Large intestine (tissue), 12 donors: ENCODE measurements around the gene PRB2. TPM values are rescaled to one million over a fixed set of nuclear protein-coding genes. Genes with fewer than 3 reads are reported as not detected.
"Not testable (repeated sequence)": the region's sequence is repeated elsewhere in the genome, so short reads cannot be mapped to it uniquely, and the experiment has no call there.

Experiments
- DNase-seq, 2 donors: peaks; one replicate each; pipeline versions ENCODE4 v3.0.0 to v3.0.0-alpha.2; 2013
- H3K27ac ChIP-seq: one replicate; pipeline ENCODE4 v1.5.1; 2013; ENCODE audit warnings: low read length
- H3K27me3 ChIP-seq: 2 replicates; pipeline ENCODE4 v1.6.1; 2013; ENCODE audit warnings: low read length; ENCODE audit not compliant: control insufficient read depth, insufficient read depth
- H3K36me3 ChIP-seq: 2 replicates; pipeline ENCODE4 v1.6.1; 2013; ENCODE audit warnings: low read length; ENCODE audit not compliant: control insufficient read depth, insufficient read depth
- H3K4me1 ChIP-seq: one replicate; pipeline ENCODE4 v1.6.1; 2013; ENCODE audit warnings: low read length; ENCODE audit not compliant: control insufficient read depth, insufficient read depth
- H3K4me3 ChIP-seq: one replicate; pipeline ENCODE4 v1.5.1; 2013; ENCODE audit warnings: low read length
- H3K9me3 ChIP-seq: one replicate; pipeline ENCODE4 v1.6.1; 2013; ENCODE audit warnings: mild to moderate bottlenecking, low read depth, low read length, moderate library complexity; ENCODE audit not compliant: control insufficient read depth
- WGBS: methylation state at CpG from one replicate; pipeline ENCODE4 v1.1.5; 2013; ENCODE audit warnings: low lambda C conversion rate; ENCODE audit not compliant: insufficient coverage; 5-methylcytosine and 5-hydroxymethylcytosine counted together
- long read RNA-seq, 11 donors: transcript quantifications; one replicate each; lab custom pipeline, GENCODE V29; 2026
- polyA plus RNA-seq: library from polyadenylated mRNA; unstranded; fragments of 120-200 nt; gene quantifications from one replicate; pipeline ENCODE4 v1.2.1, GENCODE V29; 2013

The PRB2 gene
- polyA plus RNA-seq: 0.28 TPM
- long read RNA-seq, donor 1: 0 reads
- long read RNA-seq, donor 2: 0 reads
- long read RNA-seq, donor 3: 0 reads
- long read RNA-seq, donor 4: 0 reads
- long read RNA-seq, donor 5: 0 reads
- long read RNA-seq, donor 6: 0 reads
- long read RNA-seq, donor 7: 0 reads
- long read RNA-seq, donor 8: 0 reads
- long read RNA-seq, donor 9: 0 reads
- long read RNA-seq, donor 10: 0 reads
- long read RNA-seq, donor 11: 0 reads

DNA sequence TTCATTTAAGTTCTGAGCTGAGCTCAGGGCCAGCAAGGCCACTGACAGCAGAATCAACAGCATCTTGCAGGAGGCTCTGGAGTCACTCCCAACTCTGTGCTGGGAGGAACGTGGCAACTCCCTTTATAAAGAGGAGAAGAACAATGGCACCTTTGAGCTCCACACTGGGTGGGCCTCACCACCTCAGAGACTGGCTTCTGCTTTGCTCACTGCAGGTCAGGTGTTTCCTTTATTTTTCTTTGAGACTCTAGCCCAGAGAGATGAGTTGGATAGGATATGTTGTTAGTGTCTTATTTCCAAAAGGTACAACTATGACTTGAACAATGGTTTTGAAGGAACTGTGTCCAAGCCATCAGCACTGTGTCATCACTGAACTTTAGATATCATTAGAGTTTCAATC, at the start of gene PRB2:
PRB2 (minus strand) TSS at position 101 of the 400 bp plus-strand sequence; CDS start at position 63, 38 bp downstream.
- DNase-seq, H3K9me3 ChIP-seq, H3K4me1 ChIP-seq, H3K4me3 ChIP-seq, H3K27me3 ChIP-seq, H3K27ac ChIP-seq, H3K36me3 ChIP-seq: not testable (repeated sequence)
- WGBS: no CpG with 5 or more reads among the region's 1 CpG

- Histone ChIP-seq H3K4me3 (no peak overlapping the region), H3K36me3 (no peaks in the 10 kb centered on the region), H3K27ac (no peak overlapping the region), H3K4me1 (no peaks in the 10 kb centered on the region), H3K9me3 (no peaks in the 10 kb centered on the region), H3K27me3 (no peaks in the 10 kb centered on the region)
- WGBS: no CpG with 5 or more reads among the region's 2 CpGs
- no peak for DNase-seq
Measured at GRCh38 chr12:11437966-11438365, 42.6 kb upstream of the PRB2 start.

GRCh38 chr12:11433664-11434063, 38.3 kb upstream of the PRB2 start:
- Histone ChIP-seq H3K27me3 (no peaks in the 10 kb centered on the region), H3K4me3 (no peak overlapping the region), H3K4me1 (no peaks in the 10 kb centered on the region), H3K27ac (no peak overlapping the region), H3K9me3 (no peaks in the 10 kb centered on the region), H3K36me3 (no peaks in the 10 kb centered on the region)
- DNase-seq: no peak
- no CpG with 5 or more reads among the region's 4 CpGs for WGBS

- H3K36me3 ChIP-seq: no peaks in the 10 kb centered on the region
- no CpG with 5 or more reads among the region's 4 CpGs for WGBS
- no peak overlapping the region for H3K4me3 ChIP-seq
- no peak overlapping the region for H3K27ac ChIP-seq
- H3K4me1 ChIP-seq: no peaks in the 10 kb centered on the region
- no peak for DNase-seq
- no peaks in the 10 kb centered on the region for H3K27me3 ChIP-seq
- no peaks in the 10 kb centered on the region for H3K9me3 ChIP-seq
Measured at GRCh38 chr12:11431486-11431885, 36.1 kb upstream of the PRB2 start.

DNA sequence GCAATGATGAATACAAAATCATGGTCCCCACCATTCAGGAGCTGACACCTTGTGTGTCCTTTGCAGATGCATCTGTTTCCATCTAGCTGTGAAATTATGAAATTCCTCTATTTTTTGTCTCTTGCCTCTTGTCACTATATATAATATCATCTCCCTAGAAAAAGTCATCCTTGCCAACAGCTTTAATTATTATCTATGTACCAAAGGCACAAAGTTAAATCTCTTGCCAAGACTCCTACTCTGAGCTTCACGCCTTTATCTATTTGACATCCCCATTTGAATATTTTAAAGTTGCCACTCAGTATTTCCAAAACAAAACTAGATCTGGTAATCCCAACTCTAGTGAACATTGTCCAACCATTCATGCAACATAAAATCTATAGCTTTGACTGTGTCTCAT, 32.0 kb upstream of the PRB2 start:
- no peak for DNase-seq
- Histone ChIP-seq H3K36me3 (no peaks in the 10 kb centered on the region), H3K4me3 (no peak overlapping the region), H3K27me3 (no peaks in the 10 kb centered on the region), H3K9me3 (no peaks in the 10 kb centered on the region), H3K4me1 (no peaks in the 10 kb centered on the region), H3K27ac (no peak overlapping the region)
- no CpG with 5 or more reads among the region's 1 CpG for WGBS

- no peaks in the 10 kb centered on the region for H3K9me3 ChIP-seq
- no peak overlapping the region for H3K27ac ChIP-seq
- no peaks in the 10 kb centered on the region for H3K4me1 ChIP-seq
- H3K36me3 ChIP-seq: no peaks in the 10 kb centered on the region
- no peak for DNase-seq
- H3K4me3 ChIP-seq: no peak overlapping the region
- H3K27me3 ChIP-seq: no peaks in the 10 kb centered on the region
Measured at GRCh38 chr12:11412731-11413130, 17.4 kb upstream of the PRB2 start.

- Histone ChIP-seq H3K4me1 (no peaks in the 10 kb centered on the region), H3K27me3 (no peaks in the 10 kb centered on the region), H3K9me3 (no peaks in the 10 kb centered on the region), H3K27ac (no peak overlapping the region), H3K36me3 (no peaks in the 10 kb centered on the region), H3K4me3 (no peak overlapping the region)
- WGBS: 90% methylated on average over 2 of the region's 6 CpGs
- no peak for DNase-seq
Measured at GRCh38 chr12:11408096-11408495, 12.7 kb upstream of the PRB2 start.

DNA sequence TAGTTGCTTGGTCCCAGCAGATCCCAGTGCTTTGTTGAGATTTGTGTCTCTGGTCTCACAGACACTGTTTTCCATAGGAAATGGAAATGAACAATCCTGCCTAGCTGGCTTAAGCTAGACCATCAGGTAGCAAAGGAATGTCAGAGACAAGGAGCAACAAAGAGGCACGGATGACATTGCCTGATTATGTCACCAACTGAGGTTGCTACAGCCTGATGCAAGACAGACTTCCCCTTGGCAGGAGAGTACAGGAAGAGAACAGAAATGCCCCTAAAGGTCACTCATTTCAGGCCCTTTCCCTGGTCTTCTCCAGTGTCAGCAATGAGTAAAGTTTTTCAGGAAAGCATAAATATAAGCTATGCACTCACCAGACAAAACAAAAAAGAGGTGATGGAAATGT, 2.0 kb upstream of the PRB2 start:
- no peak for DNase-seq
- no peaks in the 10 kb centered on the region for H3K4me1 ChIP-seq
- no peak overlapping the region for H3K4me3 ChIP-seq
- H3K27ac ChIP-seq: no peak overlapping the region
- H3K27me3 ChIP-seq: no peaks in the 10 kb centered on the region
- H3K36me3 ChIP-seq: no peaks in the 10 kb centered on the region
- H3K9me3 ChIP-seq: no peaks in the 10 kb centered on the region
- no CpG with 5 or more reads among the region's 1 CpG for WGBS

DNA sequence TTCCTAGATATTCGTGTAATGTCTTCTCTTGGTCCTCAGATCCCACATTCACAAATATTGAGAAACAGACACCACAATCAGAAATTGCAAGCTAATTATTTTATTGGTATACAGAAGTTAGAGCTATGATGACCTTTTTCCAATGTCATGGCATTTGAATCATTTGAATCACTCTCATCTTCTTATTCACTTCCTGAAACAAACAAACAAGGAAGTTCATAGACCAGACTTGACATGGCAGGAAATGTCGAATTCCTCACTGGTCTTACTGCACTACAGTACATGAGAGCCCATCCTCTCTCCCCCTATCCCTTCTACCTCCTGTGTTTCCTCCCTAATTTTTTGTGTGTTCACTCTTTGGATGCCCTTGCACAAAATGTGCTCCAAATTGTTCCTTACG, 3.9 kb downstream of the PRB2 start:
- not testable (repeated sequence) for H3K9me3 ChIP-seq, H3K27me3 ChIP-seq, H3K4me1 ChIP-seq, H3K4me3 ChIP-seq, H3K36me3 ChIP-seq, H3K27ac ChIP-seq, DNase-seq
- no CpG with 5 or more reads among the region's 3 CpGs for WGBS

GRCh38 chr12:11377420-11377819, 17.9 kb downstream of the PRB2 start:
- H3K27me3 ChIP-seq, DNase-seq, H3K4me3 ChIP-seq, H3K36me3 ChIP-seq, H3K4me1 ChIP-seq, H3K9me3 ChIP-seq, H3K27ac ChIP-seq: not testable (repeated sequence)
- no CpG with 5 or more reads among the region's 3 CpGs for WGBS

DNA sequence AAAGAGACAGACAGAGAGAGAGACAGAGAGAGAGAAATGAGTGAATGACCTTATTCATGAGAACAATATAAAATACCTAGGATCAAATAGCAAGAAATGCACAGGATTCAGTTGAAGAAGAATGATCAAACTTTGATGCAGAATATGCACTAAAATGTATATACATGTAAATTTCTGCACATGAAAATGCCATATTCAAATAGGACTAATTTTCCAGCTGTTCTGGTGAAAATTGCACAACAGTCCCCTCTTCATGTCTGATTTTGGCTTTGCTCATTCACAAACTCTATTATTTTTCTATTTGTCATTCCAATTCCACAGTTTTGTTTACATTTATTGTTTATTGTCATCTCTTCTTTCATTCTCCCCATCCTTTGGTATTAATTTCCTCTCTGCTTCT, 34.2 kb downstream of the PRB2 start:
- Histone ChIP-seq H3K4me3 (no peak overlapping the region), H3K4me1 (no peaks in the 10 kb centered on the region), H3K36me3 (no peaks in the 10 kb centered on the region), H3K27ac (no peak overlapping the region), H3K27me3 (no peaks in the 10 kb centered on the region), H3K9me3 (no peaks in the 10 kb centered on the region)
- no peak for DNase-seq
